Vagina (tissue), 2 donors: ENCODE measurements around the gene KCNN3.

Experiments
- CTCF ChIP-seq, 3 experiments: fragments of 450-650 bp in 2 of 3; fragments of 200-600 bp in 1 of 3; sonication (generic) in 1 of 3; IDR thresholded peaks; one replicate each; pipeline ENCODE4 v1.5.1; 2017 to 2019; ENCODE audit warnings: antibody characterized with exemption in 3 of 3, mild to moderate bottlenecking in 2 of 3, moderate library complexity in 2 of 3
- POLR2A ChIP-seq, 2 donors: fragments of 450-650 bp; IDR thresholded peaks; one replicate each; pipeline ENCODE4 v1.6.1; 2017; ENCODE audit warnings: antibody characterized with exemption in 2 of 2, mild to moderate bottlenecking in 2 of 2, moderate library complexity in 2 of 2
- POLR2AphosphoS5 ChIP-seq, 2 donors: sonication (generic); formaldehyde crosslinking; IDR thresholded peaks; one replicate each; pipeline ENCODE4 v1.9.0; 2017; ENCODE audit warnings: antibody characterized with exemption in 2 of 2, mild to moderate bottlenecking in 2 of 2, low read depth in 1 of 2; ENCODE audit not compliant: insufficient read depth in 1 of 2

- TF ChIP-seq CTCF (IDR thresholded peaks at IDR 0.05): no peak
- no peak for TF ChIP-seq POLR2AphosphoS5 (IDR thresholded peaks at IDR 0.05; ENCODE audit: insufficient read depth in 1 of 2, low read depth in 1 of 2)
- no peak for TF ChIP-seq POLR2A (IDR thresholded peaks at IDR 0.05)
These were observed 66.8 kb downstream of the KCNN3 start for GRCh38 chr1:154802982-154803920.
